Kidney capillary endothelial cell (primary cell): ENCODE data around the gene UGT1A10.
"Not testable (repeated sequence)": the region's sequence is repeated elsewhere in the genome, so short reads cannot be mapped to it uniquely, and the experiment has no call there.

Experiments
- DNase-seq: peaks from one replicate; pipeline ENCODE4 v3.0.0-alpha.2; 2018; ENCODE audit warnings: low spot score

The UGT1A10 gene

DNA sequence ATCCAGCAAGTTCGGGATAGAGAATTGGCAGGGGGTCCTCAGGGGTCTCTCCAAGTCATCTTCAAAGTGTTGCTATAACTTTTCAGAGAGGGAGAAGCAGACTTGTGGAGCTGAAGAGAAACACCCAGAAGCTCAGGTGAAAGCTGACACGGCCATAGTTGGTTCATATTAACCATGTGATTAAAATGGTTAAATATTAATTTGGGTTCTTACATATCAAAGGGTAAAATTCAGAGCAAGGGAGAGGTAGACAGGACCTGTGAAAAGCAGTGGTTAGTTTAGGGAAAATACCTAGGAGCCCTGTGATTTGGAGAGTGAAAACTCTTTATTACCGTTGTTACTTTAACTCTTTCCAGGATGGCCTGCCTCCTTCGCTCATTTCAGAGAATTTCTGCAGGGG, 56.4 kb downstream of the UGT1A10 start, which contains the start of gene UGT1A6:
UGT1A6 (plus strand) TSS at position 243 of the 400 bp plus-strand sequence; CDS start at position 358, 115 bp downstream.
- no peak for DNase-seq

DNA sequence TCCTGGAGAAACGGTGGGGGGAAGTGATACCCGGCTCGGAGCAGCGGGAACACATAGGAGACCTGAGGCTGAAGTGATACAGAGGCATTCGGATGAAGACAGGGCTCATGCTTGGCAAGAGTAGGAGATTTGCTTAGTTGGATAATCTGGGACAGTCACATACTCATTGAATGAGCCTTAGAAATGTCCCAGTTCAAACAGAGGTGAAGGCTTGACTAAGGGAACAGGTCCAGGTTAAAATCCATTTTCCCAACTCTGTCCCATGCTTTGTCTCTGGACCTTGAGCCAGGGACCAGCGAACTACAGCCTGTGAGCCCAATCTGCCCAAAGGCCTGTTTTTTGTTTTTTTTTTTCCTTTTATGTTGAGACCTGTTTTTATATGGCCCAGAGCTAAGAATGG, 57.7 kb downstream of the UGT1A10 start:
- no peak for DNase-seq

- no peak for DNase-seq
Measured at GRCh38 chr2:233698740-233699139, 62.5 kb downstream of the UGT1A10 start.

DNA sequence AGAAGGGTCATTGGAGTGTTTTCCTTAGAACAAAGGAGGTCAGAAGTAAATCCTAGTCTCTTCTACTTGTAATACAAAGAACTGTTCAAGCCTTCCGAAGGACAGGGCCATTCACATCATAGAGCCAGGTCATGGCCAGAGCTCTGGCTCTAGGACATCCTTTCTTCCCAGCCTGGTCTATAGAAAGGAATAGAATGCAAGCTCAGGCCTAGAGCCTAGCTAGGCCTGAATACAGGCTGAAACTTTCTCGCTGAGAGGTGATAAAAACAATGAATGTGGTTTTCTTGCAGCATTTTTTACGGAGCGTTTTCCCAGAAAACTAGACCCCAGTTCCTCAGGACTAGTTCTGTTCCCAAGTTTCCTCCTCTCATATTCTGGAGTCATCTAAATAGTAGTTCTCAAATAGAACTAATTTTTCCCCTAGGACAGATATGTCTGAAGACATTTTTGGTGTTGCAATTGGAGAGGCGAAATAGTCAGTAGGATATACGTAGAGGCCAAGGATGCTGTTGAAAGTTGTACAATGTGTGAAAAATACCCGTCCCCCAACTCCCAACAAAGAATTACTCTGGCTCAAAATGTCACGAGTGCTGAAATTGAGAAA, 63.3 kb downstream of the UGT1A10 start:
- DNase-seq = no peak

DNA sequence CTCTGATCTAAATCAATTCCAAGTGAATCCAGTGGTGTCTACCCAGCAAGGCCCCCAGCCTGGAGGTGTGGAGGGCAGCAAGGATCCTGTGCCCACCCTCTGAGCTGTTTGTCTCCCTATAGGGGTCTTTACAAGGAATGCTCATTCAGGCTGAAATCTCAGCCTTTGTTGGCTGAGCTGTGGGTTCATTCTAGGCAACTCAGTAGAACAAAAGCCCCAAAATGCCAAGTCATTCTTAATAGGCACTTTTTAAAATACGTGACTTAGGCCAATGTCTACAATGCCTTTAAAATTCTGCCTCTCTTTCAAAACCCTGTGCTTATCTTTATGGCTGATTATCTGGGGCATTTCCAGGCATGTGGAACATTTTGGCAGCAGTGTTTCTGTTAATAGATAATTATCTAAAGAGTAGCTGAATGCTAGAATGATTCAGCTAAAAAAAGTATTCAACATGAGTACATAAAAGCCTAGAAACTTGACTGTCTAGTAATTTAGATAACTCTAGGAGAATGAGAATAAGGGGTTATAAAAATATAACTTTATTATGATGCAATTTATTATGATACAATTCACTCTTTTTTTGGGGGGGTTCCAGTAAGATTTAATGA, 63.9 kb downstream of the UGT1A10 start:
- DNase-seq = no peak

DNA sequence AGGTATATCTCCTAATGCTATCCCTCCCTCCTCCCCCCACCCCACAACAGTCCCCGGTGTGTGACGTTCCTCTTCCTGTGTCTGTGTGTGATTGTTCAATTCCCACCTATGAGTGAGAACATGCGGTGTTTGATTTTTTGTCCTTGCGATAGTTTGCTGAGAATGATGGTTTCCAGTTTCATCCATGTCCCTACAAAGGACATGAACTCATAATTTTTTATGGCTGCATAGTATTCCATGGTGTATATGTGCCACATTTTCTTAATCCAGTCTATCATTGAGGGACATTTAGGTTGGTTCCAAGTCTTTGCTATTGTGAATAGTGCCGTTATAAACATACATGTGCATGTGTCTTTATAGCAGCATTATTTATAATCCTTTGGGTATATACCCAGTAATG, 64.6 kb downstream of the UGT1A10 start:
- DNase-seq = not testable (repeated sequence)

DNA sequence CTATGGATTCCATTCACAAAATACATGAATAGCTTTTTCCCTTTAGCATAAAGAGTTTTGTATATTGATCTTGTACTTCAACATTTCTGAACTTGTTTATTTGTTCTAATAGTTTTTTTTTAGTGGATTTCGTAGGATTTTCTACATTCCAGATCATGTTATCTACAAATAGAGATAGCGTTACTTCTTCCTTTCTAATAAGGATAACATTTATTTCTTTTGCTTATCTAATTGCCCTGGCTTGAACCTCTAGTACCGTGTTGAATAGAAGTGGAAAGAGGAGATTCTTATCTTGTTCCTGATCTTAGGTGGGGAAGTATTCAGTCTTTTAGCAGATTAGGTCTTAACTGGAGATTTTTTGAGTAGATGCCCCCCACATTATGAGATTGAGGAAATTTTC, 66.0 kb downstream of the UGT1A10 start:
- no peak for DNase-seq

DNA sequence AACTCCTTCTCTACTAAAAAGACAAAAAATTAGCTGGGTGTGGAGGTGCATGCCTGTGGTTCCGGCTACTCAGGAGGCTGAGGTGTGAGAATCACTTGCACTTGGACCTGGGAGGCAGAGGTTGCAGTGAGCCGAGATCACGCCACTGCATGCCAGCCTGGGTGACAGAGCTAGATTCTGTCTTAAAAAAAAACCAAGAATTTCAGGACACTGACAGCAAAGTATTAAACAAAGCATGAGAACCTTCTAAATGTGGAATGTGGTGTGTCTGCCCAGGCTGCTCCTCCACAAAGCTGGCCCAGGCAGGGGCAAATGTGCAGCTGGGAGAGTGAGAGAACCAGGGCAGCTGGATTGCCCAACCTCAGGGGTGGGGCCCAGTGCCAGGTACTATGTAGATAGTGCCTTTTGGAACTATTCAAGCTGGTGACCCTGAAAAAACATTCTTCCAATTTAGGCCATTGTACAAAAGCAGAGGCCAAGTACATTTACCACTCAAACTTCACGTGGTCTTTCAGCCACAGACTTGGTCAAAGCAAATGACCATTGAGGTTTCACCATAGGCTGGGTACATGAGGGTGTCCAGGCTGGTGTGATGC, 69.8 kb downstream of the UGT1A10 start:
- no peak for DNase-seq

- DNase-seq = no peak
Measured at GRCh38 chr2:233706720-233707119, 70.5 kb downstream of the UGT1A10 start.

- DNase-seq = no peak
Measured at GRCh38 chr2:233707940-233708644, 71.8 kb downstream of the UGT1A10 start.

GRCh38 chr2:233708942-233709341, 72.7 kb downstream of the UGT1A10 start:
- DNase-seq = no peak

GRCh38 chr2:233711312-233712008, 75.2 kb downstream of the UGT1A10 start:
- peak; percentile 57 for DNase-seq

DNA sequence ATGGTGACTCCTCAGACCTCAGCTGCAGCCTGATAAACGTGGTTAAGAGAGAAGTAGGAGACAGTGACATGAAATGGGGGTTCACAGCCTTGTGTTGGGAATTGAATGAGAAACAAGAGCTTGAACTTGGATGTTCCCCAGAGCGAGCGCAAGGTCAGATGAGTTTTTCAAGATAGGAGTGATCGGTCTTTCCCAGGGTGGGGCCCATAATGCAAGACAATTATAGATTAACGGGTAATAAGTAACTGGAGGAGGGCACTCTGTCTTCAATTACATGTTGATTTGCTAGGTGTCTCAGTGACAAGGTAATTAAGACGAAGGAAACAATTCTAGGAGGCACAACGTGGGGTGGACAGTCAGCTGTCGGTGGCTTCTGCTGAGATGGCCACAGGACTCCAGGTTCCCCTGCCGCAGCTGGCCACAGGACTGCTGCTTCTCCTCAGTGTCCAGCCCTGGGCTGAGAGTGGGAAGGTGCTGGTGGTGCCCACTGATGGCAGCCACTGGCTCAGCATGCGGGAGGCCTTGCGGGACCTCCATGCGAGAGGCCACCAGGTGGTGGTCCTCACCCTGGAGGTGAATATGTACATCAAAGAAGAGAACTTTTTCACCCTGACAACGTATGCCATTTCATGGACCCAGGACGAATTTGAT, 76.5 kb downstream of the UGT1A10 start, which contains the start of gene UGT1A5:
UGT1A5 (plus strand) TSS at position 297 of the 651 bp plus-strand sequence; CDS start at position 382, 85 bp downstream.
- DNase-seq = no peak

DNA sequence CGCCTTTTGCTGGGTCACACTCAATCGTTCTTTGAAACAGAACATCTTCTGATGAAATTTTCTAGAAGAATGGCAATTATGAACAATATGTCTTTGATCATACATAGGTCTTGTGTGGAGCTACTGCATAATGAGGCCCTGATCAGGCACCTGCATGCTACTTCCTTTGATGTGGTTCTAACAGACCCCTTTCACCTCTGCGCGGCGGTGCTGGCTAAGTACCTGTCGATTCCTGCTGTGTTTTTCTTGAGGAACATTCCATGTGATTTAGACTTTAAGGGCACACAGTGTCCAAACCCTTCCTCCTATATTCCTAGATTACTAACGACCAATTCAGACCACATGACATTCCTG, 77.0 kb downstream of the UGT1A10 start:
- no peak for DNase-seq

DNA sequence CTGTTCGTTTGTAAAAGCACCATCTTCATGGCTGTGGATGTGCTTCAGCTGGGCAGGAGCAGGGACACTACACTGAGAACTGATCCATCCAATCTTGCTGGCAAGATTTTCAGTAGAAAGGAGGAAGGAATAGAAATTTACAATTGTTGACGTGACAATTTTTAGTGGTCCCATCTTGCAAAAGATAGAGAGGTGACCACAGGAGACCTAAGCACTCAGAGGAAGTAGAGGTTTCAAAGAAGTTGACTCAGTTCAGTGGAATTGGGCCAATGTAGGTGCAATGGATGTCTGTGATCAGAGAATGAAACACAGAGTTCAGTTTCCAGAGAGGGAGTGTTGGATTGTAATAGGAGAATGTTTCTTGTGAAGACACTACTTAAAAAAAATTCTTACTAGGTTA, 77.9 kb downstream of the UGT1A10 start:
- DNase-seq = no peak

DNA sequence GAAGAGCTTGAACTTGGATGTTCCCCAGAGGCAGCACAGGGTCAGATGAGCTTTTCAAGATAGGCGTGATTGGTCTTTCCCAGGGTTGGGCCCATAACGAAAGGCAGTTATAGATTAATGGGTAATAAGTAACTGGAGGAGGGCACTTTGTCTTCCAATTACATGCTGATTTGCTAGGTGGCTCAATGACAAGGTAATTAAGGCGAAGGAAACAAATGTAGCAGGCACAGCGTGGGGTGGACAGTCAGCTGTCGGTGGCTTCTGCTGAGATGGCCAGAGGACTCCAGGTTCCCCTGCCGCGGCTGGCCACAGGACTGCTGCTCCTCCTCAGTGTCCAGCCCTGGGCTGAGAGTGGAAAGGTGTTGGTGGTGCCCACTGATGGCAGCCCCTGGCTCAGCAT, 82.3 kb downstream of the UGT1A10 start, which contains the start of gene UGT1A4:
UGT1A4 (plus strand) TSS at position 185 of the 400 bp plus-strand sequence; CDS start at position 270, 85 bp downstream.
- DNase-seq = no peak

DNA sequence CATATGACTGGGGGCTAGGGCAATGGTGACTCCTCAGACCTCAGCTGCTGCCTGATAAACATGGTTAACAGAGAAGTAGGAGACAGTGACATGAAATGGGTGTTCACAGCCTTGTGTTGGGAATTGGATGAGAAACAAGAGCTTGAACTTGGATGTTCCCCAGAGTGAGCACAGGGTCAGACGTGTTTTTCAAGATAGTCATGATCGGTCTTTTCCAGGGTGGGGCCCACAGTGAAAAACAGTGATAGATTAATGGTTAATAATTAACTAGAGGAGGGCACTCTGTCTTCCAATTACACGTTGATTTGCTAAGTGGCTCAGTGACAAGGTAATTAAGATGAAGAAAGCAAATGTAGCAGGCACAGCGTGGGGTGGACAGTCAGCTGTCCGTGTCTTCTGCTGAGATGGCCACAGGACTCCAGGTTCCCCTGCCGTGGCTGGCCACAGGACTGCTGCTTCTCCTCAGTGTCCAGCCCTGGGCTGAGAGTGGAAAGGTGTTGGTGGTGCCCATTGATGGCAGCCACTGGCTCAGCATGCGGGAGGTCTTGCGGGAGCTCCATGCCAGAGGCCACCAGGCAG, 92.6 kb downstream of the UGT1A10 start, which contains the start of gene UGT1A3:
UGT1A3 (plus strand) TSS at position 320 of the 579 bp plus-strand sequence; CDS start at position 405, 85 bp downstream.
- DNase-seq = no peak

- DNase-seq = not testable (repeated sequence)
Measured at GRCh38 chr2:233736868-233737653, 100.8 kb downstream of the UGT1A10 start.

GRCh38 chr2:233740870-233741269, 104.6 kb downstream of the UGT1A10 start:
- DNase-seq = no peak
